COLO668 (cell line): ENCODE data around the gene KCNMA1.
A peak's percentile ranks its signal among the peaks of the same experiment; 100 is the strongest.
"Not testable (repeated sequence)": the region's sequence is repeated elsewhere in the genome, so short reads cannot be mapped to it uniquely, and the experiment has no call there.

Experiments
- DNase-seq: peaks from one replicate; lab custom pipeline; 2025; ENCODE audit not compliant: unreplicated experiment; lab: John Stamatoyannopoulos, UW

KCNMA1 gene

GRCh38 chr10:77405771-77406241, 231.8 kb downstream of the KCNMA1 start:
- DNase-seq, result peak; percentile 92

- DNase-seq, result no peak
These were observed 232.8 kb downstream of the KCNMA1 start for GRCh38 chr10:77404810-77405209.

- no peak for DNase-seq
These were observed 233.8 kb downstream of the KCNMA1 start for GRCh38 chr10:77403761-77404160.

DNA sequence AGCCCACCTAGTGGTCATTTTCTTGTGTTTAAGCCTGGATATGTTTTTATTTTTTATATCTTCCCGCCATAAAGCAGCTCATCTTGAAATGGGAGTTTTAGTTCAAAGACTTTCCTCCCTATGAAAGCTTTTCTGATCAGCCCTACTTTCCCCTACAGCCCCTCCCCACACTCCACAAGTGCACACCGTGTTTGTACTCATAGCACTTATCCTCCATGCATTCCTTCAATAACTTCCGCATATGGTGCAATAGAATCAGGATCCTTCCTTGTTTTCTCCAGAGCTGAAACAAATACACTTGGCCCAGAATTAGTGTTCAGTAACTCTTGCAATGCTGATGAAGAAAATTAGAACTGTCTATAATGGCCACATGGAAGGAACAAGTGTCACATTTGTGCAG, 235.9 kb downstream of the KCNMA1 start:
- no peak for DNase-seq

- peak; percentile 47 for DNase-seq
These were observed 237.6 kb downstream of the KCNMA1 start for GRCh38 chr10:77400033-77400432.

DNA sequence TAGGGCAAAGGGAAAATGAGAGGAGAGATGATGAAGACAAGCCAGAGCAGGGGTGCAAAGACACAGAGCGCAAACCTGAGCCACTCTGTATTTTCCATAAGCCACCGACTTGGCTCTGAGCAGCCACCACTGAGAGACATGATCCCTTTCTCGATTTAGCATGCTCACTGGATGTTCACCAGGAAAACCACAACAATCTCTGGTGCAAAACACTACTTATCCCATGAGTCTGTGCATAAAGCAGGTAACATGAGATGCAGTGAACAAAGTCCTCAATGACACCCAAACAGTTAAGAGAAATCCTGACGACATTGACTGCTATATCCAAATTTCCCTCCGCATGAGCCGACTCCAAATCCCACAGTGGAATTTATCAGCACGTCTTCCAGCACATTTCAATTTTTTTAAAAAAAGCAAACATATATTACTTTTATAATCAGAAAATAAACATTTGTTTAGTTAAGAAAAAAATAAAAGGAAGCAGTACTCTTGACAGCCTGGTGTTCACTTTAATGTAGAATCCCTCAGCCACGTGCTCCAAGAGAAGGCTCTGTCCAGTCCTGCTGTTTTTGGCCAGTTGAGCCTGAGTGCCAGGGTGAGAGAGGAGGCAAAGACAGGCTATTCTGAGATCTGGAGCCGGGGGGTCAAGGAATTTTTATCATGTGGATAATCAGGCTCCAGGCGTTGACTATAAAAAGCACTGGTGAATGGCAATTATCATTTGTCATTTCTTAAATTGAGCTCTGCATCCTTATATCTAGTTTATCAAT, 238.4 kb downstream of the KCNMA1 start:
- peak; percentile 8 for DNase-seq

DNA sequence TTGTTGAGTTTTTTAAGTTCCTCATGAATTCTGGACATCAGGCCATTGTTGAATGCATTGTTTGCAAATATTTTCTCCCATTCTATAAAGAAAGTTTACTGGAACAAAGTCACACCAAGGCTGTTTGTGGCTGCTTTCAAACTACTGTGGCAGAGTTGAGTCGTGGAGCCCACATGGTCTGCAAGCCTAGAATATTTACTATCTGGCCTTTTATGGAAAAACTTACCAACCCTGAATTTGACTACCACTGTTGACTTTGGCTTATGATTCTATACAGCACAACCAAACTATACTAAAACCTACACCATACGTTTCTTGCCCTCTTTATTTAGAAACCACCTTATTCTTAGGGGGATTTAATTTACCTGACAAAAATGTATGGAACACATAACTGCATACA, 239.1 kb downstream of the KCNMA1 start:
- DNase-seq, result no peak

GRCh38 chr10:77397103-77397502, 240.5 kb downstream of the KCNMA1 start:
- no peak for DNase-seq

- DNase-seq, result no peak
These were observed 241.3 kb downstream of the KCNMA1 start for GRCh38 chr10:77396290-77396689.

DNA sequence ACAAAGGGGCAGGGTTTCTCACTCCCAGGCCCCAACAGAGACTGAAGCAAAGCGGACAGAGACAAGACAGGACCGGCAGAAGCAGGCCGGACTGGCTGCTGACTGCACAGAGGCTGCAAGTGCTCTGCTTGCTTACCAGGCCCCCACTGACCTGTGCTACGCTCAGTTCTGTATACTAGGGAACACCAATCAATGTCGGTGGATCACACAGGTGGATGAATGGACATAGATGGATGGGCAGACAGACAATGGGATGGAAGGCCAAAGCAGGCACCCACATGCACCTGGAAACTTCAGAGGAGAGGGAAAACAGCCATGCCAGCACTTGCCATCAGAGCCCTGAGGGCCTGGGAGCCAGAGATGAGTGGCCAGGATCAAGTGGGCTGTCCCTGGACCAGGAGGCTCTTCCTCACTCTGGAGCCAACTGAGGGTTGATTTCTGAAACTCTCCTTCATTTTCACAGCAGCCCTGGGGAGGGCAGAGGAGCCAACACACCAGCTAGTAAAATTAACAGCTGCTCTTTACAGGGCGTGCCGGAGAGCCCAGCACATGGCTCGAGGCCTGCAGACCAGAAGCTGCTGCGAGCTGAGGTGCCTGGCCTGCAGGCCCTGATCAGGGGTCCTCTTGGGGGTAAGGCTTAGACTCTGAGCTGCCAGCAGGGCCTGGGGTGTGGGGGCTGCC, 243.6 kb downstream of the KCNMA1 start:
- peak; percentile 71 for DNase-seq

- DNase-seq, result no peak
These were observed 244.2 kb downstream of the KCNMA1 start for GRCh38 chr10:77393411-77393810.

DNA sequence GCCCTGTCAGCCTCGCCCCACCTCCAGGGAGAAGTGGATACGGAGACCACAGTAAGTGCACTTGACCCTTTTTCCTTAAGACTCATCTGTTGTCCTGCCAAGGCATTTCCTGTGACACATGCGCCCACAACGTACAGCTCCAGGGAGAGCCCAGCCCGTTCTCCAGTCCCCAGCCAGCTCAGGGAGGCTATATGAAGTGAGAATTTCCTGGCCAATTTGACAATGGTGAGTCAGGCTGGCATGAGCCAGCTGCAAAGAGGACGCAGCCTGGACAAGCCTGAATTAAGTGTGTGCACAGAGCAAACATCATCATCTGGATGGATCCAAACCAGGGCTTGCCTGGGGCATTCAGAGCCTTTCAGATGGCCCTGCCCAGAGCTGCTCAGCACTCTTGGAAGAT, 244.8 kb downstream of the KCNMA1 start:
- DNase-seq, result peak; percentile 76

GRCh38 chr10:77392236-77392721, 245.3 kb downstream of the KCNMA1 start:
- DNase-seq, result no peak

DNA sequence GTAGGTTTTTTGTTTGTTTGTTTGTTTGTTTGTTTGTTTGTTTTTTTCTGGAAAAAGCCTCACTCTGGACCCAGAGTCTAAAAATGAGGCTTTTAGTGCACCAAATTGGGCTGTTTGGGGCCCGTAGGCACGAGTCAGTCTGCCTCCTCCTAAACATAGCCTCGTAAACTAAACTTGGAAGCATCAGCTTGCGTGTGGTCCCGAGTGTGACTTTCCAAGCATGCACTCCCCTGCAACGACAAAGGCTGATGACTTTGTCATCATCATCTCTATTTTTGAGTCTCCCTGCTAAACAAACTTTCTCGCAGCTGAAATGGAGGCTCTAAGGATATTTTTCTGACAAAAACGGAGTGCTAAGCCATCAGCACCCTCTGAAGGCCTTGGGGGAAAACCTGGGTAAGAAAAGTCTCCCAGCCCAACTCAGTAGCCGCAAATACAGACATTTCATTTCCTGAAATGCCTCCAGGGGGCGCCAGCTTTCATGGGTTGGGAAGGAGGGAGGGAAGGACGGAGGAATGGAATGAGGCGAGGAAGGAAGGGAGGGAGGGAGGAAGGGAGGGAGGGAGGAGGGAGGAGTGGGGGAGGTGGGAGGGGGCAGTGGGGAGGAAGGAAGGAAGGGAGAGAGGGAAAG, 245.9 kb downstream of the KCNMA1 start:
- peak; percentile 43 for DNase-seq

GRCh38 chr10:77390481-77390891, 247.1 kb downstream of the KCNMA1 start:
- DNase-seq, result no peak

DNA sequence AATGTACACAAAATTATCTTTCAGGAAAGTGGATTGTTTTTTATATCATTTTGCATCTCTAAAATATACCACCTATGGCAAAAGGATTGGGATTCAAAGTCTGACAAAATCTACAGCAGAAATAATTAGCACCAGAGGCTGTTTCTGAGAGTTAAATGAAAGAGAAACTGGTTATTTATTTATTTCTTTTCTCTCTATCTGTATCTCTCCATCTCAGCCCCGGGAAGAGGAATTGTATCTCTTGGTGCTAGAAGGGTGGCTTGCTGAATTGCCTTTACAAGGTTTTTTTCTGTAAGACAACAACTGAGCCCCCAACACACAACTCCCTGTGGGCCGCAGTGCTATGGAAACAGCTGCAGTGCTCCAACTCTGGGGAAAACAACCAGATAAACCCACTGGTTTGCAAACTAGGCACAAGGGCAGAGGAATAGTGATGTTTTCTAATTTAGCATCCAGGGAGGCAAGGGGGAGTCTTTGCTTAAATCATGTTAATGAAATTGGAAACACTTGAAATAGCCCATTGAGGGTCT, 249.0 kb downstream of the KCNMA1 start:
- DNase-seq, result no peak

- DNase-seq, result not testable (repeated sequence)
These were observed 249.9 kb downstream of the KCNMA1 start for GRCh38 chr10:77387701-77388100.

DNA sequence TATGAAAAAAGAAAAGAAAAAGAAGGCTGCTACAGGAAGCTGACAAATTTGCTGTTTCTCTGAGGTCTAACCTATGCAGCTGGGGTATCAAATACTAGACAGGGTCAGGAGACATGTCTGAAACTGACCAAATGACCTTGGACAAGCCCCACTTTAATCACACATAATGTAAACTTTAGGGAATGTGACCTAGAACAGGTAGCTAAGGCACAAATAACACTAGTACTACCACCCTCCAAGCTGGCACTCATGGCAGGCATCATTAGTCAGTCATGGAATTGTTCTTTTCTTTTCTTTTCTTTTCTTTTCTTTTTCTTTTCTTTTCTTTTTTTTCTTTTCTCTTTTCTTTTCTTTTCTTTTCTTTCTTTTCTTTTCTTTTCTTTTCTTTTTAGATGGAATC, 250.4 kb downstream of the KCNMA1 start:
- DNase-seq, result no peak

DNA sequence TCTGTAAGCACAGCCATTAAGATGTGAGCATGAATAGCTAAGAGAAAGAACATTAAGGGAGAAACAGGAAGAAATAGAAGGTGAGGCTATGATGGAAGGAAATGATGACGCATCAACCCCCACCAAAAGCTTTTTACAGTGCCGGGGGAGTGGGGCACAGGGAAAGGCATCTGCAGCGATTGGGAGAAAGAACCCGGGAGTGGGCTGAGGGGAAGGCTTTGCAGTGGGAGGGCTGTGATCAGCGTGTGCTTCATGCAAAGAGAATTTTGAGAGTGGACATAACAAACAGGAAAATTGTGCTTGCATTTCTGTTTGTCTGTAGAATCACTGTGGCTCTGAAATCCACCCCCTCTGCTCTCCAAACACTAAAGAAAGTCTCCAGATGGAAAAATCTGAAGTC, 250.8 kb downstream of the KCNMA1 start:
- DNase-seq, result no peak

DNA sequence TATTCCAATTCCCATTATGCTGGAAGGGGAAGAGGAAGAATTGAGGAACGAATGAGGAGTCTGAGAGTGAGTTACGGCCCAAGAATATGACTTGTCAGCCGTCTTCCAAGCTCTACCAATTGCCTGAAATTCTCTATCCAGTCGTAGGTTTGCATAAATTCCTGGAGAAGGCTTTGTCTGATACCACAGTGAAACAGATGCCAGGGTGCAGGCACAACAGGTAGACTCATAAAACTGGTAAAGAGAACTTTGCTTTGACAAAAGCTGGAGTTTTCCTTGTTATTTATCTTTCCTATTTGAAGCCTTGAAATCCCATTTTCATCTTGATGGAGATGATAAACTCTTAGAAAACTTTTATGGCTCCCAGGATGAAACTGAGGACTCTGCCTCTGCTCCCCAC, 251.2 kb downstream of the KCNMA1 start:
- no peak for DNase-seq

GRCh38 chr10:77385315-77385714, 252.3 kb downstream of the KCNMA1 start:
- no peak for DNase-seq
